Activated CD4-positive, CD25-positive, alpha-beta regulatory T cell treated with anti-CD3 and anti-CD28 coated beads, Interleukin-2, amount 50 U/mL, for 72 hours (primary cell): ENCODE results near the gene RERE.
"Not testable (repeated sequence)": the region's sequence is repeated elsewhere in the genome, so short reads cannot be mapped to it uniquely, and the experiment has no call there.

Experiments
- DNase-seq: peaks from one replicate; pipeline ENCODE4 v3.0.0; 2021

RERE gene

GRCh38 chr1:8631163-8631562 lies 186.3 kb downstream of the RERE start:
- DNase-seq = no peak

- DNase-seq = no peak
Observed at GRCh38 chr1:8629241-8630091, 188.0 kb downstream of the RERE start.

GRCh38 chr1:8628606-8629005 lies 188.8 kb downstream of the RERE start:
- DNase-seq = no peak

GRCh38 chr1:8627728-8628127 lies 189.7 kb downstream of the RERE start:
- no peak for DNase-seq

DNA sequence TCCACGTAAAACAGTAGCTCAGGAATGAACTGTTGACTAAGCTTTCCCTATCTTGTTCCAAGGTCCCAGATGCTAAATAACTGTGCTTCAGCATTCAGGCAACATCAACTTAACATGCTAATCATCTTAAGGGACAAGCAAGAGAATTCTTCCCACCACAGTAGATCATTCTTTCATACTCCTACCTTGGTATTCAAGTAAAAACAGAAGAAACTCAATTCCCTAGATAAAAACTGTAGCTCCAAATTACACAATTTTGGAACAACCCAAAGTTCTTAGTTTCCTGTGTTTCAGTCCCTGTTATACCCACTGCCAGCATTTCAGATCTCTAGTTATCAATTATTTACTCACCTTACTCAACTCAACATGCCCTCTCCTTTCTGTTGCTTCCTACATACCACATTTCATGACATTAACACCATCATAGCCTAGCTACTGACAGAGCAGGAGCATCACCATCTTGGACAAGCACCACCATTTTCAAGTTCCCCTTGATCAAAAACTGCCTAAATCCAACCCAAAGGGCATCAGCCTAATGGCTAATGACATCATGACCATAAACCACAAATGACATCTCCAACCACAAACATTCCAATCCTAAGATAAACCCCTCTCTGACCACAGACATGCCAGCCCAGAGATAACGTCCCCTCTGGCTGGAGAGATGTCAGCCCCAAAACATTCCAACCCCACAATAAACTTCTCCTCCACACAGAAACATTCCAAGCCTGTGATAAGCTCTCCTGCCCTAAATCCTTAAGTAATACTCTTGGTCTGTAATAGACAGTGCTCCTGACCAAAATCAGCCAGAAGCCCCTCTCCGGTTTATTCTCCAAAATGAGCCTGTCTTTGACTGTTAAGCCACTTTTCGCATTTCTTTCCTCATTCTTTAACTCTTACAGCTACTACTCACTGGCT lies 191.2 kb downstream of the RERE start:
- no peak for DNase-seq

DNA sequence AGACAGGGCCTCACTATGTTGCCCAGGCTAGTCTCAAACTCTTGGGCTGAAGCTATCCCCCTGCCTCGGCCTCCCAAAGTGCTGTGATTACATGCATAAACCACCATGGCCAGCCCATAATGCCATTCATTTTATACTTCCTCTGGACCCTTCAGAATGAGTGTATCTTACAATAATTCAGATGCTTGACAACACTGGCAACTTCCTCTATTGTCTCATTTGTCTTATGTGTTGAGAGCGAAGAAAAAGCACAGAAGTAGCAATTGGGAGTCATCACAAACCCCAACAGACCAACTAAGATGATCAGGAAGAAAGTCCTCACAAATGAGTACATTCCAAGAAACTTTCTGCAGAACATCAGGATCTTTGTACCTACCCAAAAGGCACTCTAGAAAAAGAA lies 191.9 kb downstream of the RERE start:
- no peak for DNase-seq

DNA sequence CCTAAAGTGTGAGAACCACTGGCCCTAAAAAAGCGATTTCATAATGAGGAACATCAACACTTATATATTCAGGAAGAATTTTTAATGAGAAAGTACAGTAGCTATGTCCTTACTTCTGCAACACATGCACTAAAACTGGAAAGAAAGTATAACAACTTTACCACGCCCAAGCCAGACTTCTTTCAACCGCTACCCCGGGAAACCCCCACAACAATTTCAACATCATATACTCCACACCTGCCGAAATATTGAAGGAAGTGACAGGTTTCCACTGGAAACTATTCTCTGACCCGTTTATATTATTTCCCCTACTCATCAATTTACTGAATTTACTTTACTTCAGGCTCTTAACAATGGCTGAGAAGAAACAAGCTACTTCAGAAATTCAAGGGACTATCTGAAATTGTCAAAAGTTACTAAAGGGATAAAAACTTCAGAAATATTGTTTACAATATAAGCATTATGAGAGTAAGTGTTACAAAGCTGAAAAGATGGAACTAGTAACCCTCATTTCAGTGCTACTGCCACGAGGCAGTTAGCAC lies 193.7 kb downstream of the RERE start:
- DNase-seq = not testable (repeated sequence)

GRCh38 chr1:8621785-8622348 lies 195.6 kb downstream of the RERE start:
- DNase-seq = not testable (repeated sequence)

DNA sequence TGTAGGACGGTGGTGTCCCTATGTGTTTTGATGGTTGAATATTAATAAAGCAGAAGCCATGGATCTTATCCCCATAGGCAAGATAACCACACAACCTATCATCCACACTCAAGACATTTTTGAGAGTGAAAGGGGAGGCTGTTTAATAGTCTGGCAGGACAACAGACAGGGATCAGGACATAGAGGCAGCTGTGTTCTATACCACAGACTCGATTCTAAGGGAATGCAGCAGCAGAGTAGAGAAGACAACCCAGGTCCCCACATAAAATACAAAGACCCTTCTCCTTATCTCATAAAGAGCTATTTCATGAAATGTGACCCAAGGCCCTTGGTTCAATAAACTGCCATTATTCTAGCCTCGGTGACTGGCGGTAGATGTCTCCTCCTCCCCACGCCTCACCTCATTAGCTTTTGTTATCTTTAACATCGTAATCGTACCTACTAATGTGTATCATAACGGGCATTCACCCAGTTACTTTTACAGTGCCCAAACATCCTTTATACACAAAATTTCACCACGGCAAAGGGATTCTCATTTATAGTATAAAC lies 196.3 kb downstream of the RERE start:
- DNase-seq = not testable (repeated sequence)

DNA sequence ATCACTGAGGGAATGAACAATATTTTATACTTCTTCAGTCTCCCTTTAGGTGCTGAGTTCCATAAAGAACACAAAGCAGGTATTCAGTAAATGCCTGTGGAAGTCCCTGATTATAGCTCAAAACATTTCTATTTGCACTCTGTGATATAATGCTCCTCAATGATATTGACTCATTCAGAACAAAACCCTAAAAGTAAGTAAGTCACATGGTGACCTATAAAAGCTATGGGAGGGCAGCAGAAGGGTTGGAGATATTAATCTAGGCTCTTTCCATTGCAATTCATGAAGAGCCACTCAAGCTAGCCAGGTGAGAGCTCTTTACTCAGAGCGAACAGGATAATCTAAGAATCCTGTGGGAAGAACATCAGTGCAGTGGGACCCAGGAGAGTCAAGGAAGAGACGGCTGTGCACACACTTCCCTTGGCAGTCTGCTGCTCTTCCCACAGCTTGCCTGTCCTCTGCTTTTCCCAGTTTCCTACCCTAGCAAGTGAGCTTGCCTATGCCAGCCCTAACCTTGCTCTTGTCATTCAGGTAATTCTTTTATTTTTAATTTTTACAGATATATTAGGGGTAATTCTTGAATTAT lies 197.4 kb downstream of the RERE start:
- DNase-seq = not testable (repeated sequence)

GRCh38 chr1:8619419-8619818 lies 198.0 kb downstream of the RERE start:
- DNase-seq = not testable (repeated sequence)

DNA sequence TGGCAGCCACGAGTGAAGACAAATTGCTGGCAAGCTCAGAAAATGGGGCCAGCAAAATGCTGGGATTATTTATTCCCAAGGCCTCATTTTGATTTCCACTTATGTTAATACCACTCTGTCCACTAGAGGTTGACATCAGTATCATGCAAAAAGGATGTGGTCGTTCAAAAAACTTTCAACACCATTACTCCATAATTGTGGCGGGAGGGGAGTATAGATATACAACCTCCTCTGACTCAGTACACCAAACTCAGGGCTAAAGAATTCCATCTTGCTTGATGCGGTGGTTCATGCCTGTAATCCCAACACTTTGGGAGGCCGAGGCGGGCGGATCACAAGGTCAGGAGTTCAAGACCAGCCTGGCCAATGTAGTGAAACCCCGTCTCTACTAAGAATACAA lies 200.6 kb downstream of the RERE start:
- DNase-seq = not testable (repeated sequence)

DNA sequence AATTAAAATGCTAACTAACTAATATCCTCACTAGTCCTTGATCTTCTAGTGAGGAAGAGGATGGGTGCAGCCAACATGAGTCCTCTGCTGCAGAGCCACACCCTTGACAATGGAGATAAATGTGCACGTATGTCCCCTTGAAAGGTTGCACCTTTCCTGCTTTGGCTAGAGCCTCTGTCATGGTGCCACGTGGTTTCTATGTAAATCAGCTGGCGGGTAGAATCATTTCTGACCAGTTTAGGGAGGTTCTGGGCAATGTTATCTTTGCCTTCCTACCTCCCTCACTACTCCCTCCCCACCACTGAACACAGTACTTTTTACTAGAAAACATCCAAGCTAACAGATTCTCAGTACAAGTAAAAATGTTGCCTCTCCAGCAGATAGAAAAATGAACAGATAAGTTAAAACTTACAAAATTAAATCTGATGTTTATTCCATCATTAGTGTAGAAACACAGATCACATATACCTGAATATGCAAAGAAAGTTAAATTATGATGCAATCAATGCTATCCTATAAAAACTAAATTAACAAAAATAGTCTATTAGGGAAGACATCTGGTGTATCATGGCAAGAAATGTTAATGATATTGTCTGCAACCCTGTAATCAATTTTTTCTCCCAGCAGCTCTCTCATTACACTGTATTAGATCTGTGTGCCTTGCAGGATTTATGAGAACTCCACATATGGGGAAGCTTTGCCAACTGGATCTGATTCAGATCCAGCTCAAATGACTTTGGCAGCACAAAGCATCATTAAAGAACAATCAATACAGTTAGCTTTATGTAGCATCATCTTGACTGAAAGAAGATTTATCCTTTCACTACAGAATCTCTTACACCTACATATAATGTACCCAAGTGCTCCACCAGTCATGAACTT lies 205.6 kb downstream of the RERE start:
- not testable (repeated sequence) for DNase-seq

- DNase-seq = no peak
Observed at GRCh38 chr1:8607906-8608305, 209.5 kb downstream of the RERE start.

DNA sequence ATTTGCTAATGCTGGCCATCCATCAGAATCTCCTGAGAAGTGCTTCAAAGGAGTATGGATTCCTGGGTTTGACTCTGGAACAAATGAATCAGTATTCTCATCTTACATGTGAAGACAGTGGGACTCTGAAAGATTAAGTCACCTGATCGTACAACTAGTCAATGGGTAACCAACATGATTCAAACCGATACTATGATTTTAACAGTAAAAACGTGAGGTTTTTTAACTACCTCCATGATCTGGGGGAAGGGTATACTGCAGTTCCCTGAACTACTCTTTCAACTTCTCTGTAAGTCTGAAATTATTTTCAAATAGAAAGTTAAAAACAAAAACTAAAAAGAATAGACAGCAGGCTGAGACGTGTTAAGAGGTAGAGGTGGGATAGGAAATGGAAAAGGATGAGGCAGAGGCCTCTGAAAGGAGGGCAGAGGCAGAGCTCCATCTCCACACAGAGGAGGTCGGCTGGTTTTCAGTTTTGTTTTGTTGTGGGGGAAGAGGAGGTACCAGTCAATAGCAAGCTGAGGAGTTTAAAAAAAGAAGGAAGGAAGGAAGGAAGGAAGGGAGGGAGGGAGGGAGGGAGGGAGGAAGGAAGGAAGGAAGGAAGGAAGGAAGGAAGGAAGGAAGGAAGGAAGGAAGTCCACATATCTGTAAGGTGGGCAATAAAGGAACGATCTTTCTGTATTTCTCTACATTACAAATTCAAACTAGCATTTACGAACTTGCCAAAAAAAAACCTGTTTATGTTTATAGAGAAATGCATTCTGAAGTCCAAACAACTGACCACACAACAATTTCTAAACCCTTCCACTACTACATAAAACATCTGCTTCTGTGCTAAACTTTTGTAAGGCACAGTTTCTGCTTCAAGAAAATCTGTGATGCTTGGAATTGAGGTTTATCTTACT lies 213.1 kb downstream of the RERE start:
- no peak for DNase-seq

DNA sequence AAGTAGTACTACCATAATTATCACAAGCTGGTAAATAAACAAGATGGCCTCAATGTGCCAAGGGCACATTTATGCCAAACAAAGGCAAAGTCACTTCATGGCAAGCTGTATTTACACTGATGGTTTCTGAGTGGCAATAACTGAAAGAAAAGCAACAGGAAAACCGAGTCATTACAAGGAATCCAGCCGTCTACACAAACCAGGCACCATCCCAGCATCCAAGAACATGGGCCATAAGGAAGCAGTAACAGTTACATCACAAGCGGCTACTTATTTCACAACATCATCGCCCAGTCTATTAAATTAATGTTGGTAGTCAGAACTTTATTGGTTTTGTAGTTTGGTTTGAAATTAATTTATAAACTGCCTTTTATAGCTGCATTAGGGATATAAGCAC lies 214.2 kb downstream of the RERE start:
- DNase-seq = no peak

- no peak for DNase-seq
Observed at GRCh38 chr1:8602471-8603219, 214.8 kb downstream of the RERE start.

- DNase-seq = no peak
Observed at GRCh38 chr1:8600336-8600735, 217.1 kb downstream of the RERE start.

GRCh38 chr1:8599646-8600212 lies 217.7 kb downstream of the RERE start:
- no peak for DNase-seq
